Renal cortical epithelial cell (primary cell): ENCODE data around the gene DHRS12. TPM values are rescaled to one million over a fixed set of nuclear protein-coding genes. Genes with fewer than 3 reads are reported as not detected.
"Not testable (repeated sequence)": the region's sequence is repeated elsewhere in the genome, so short reads cannot be mapped to it uniquely, and the experiment has no call there.

Source experiments
- DNase-seq: peaks from one replicate; pipeline ENCODE4 v3.0.0-alpha.2; 2011; ENCODE audit warnings: low read depth
- total RNA-seq: library from RNA; depleted of rRNA; stranded (reverse); fragments of >200 nt; gene quantifications from 2 replicates; pipeline ENCODE4 v1.2.3, GENCODE V29; 2014

DHRS12 gene
- total RNA-seq, 1 donor from 2014 or later: 7.3 TPM

- DNase-seq: no peak
Observed at GRCh38 chr13:51827254-51827653, 23.3 kb upstream of the DHRS12 start.

DNA sequence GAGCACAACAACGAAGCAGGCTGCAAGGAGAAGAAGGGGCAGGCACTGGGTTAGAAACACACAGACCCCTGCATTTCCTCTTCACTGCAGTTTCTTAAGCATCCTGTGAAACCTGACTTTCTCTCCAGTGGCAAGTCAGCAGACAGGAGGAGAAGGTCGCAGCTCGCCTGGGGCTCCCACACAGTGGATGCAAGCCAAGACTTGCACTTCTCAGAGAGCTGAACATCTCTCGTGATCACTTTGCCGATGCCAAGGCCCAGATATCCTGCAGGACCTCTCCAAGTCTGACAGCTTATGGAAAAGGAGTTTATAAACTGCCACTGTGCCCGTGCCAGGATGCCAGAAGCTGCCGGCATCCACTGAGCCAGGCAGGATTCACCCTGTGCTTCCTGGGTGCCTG lies 22.6 kb upstream of the DHRS12 start:
- no peak for DNase-seq

DNA sequence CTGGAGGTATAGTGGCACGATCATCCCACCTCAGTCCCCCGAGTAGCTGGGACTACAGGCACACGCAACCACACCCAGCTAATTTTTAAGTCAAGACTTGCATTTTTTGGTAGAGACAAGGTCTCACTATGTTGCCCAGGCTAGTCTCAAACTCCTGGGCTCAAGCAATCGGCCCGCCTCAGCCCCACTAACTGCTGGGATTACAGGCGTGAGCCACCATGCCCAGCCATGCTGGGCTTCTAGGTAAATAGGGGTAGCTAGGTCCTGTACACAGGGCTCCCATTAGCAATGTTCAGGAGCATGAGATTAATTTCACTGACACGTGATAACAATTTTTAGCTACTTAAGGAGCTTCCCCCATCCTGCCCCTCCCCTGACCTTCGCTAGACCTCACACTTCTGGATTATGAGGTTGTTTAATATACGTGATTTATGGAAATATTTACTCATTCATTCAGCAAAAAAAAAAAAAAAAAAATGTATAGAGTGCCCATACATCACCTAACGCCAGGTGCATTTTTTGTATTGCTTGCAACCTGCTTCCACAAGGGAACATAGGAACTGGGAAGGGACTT lies 21.8 kb upstream of the DHRS12 start:
- DNase-seq: no peak

- peak; percentile 73 for DNase-seq
Observed at GRCh38 chr13:51825165-51825592, 21.2 kb upstream of the DHRS12 start.

GRCh38 chr13:51824712-51825111 lies 20.7 kb upstream of the DHRS12 start:
- not testable (repeated sequence) for DNase-seq

DNA sequence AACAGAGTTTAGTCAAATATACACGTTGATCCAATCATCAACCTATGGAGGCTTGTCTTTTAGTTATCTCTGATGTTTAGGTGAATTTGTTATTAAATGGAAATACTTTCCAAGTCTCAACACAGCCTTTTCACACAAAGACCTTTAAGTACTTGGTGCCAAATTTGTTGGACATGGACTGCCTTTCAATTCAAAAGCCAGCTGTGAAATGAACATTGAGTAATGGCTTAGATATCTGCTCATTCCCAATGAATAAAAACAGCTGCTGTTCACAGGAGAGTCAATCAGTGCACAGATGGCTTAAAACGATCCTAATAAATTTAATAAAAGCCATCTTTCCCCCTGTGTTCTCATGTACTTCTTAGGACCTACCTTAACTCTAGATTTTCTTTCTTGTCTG lies 19.9 kb upstream of the DHRS12 start:
- DNase-seq: no peak

- DNase-seq: peak; percentile 25
Observed at GRCh38 chr13:51823359-51823758, 19.4 kb upstream of the DHRS12 start.

DNA sequence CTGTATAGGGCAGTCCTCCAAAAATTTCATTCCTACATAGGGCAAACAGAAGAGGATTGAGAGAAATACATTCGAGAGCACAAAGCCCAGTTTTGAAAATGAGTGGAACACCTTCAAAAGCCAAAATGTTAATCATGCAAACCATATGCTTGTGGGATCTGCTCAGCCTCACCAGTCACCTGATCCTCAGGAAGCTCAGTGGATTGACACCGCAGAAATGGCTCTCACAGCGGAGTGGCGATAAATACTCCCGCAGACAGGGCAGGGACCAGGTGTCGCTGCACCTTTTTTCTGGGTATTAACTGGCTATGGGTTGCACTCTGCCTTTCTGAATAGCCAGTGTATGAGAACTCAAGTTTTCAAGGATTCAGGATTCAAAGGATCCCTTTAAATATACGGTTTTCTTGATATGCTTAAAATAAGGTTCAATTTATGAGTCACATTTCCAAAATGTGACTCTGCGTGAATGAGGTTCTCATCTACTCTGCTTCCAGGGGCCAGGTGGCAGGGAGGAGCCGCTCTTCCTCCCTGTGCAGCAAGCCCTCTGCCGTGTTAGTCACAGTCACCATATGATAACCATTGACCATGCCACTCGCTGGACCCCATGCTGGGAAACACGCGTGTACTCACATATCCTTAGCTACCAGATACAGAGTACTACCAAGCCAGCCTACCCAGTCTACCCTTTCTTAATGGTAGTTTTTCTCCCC lies 18.3 kb upstream of the DHRS12 start:
- DNase-seq: no peak

GRCh38 chr13:51821606-51822005 lies 17.6 kb upstream of the DHRS12 start:
- no peak for DNase-seq

- DNase-seq: no peak
Observed at GRCh38 chr13:51820016-51820597, 16.1 kb upstream of the DHRS12 start.

DNA sequence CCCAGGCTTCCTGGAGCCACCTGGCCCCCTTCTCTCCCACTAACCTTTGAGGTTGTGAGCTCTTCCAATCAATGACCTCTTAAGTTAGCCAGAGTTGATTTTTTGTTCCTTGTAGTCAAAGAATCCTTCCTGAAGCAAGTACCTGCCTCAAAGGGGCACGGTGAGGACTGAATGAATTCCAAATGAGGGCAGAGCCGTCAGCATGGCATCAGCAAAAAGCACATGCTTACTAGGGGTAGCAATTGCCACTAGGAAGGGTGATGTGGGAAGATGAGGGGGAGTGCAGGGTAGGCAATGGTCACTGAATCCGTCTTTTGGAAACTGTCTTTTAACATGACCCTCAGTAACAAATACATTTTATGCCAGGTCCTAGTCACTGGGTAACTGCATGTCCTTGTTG lies 15.6 kb upstream of the DHRS12 start:
- DNase-seq: no peak

GRCh38 chr13:51818781-51819511 lies 15.0 kb upstream of the DHRS12 start:
- DNase-seq: peak; percentile 6

DNA sequence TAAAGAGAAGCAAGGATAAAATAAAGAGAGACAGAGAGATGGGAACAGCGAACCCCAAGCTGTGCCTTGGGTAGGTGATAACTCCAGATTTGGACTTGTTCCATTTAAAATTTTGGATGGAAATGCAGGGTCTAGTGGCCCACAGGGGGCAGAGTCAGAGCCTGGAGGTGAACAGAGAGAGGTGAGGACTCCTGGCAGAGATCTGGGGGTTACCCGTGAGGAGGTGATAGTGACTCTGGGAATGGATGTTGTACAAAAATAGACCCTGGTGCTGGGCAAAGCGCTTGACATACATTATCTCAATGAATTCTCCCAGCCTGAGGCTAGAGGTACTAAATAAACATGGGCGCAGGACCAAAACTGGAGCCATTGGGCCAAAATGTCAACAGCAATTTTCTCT lies 14.3 kb upstream of the DHRS12 start:
- DNase-seq: no peak

DNA sequence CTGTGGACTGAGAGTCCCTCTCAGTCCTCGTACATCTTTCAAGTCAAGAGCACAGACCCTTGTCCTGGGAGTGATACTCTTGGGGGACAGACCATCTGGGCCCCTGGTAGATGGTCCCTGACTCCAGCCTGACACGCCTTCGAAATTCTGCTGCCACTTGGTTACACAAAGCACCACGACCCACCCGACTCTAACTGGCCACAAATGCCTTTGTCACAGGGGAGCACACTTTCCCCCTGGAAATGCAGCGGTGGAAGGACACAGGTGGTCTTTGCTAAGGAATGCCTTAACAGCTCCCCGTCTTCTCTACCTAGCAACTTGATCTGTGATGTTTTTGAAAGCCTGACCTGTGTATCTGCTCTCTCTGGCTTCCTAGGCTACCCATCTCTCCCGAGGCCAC lies 13.8 kb upstream of the DHRS12 start:
- DNase-seq: no peak

GRCh38 chr13:51816604-51817249 lies 12.8 kb upstream of the DHRS12 start:
- no peak for DNase-seq

DNA sequence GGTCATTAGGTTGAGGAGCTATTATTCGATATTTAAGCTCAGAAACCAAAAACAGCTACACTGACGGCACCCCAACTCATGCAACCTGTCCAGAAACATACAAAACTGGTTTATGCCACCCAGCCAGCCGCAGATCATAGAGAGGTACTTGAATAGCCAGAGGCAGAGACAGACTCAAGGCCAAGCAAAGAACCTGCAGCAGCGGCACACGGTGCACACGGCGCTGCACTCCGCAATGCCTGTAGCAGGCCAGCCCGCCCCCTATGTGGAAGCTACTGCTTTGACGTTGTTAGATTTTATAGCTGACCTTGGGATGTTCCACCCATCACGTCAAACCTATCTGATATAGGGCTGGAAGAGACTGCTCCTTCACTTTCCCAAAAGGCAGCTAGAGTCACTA lies 11.9 kb upstream of the DHRS12 start:
- DNase-seq: no peak

GRCh38 chr13:51814825-51815650 lies 11.1 kb upstream of the DHRS12 start:
- DNase-seq: peak; percentile 64

DNA sequence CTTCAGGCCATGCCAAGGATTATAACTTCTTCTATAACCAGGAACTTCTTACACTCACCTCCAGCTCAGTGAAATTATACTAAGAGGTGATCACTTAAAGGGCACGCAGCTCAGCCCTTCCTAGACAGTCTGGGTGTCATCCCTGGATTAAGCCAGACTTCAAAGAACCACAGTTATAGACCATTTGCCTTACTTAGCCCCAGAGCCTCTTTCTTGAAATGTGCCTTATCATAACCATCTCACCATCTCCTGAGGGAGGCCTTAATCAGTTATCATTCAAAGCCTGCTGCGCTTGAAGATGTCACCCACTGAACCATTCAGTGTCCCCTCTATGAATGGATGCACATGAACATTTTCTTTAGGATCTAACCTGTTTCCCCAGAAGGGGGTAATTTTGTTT lies 10.1 kb upstream of the DHRS12 start:
- DNase-seq: no peak

- DNase-seq: peak; percentile 68
Observed at GRCh38 chr13:51811920-51812451, 8.0 kb upstream of the DHRS12 start.

- DNase-seq: no peak
Observed at GRCh38 chr13:51811046-51811445, 7.1 kb upstream of the DHRS12 start.

DNA sequence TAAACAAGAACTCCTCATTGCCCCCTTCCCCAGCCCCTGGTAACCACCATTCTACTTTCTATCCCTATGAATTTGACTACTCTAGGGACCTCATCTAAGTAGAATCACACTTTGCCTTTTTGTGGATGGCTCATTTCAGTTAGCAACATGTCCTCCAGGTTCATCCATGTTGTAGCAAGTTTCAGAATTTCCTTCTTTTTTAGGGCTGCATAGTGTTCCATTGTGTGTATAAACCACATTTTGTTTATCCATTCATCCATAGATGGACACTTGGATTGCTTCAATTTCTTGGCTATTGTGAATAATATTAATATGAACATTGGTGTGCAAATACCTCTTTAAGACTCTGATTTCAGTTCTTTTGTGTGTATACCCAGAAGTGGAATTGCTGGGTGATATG lies 4.8 kb upstream of the DHRS12 start:
- DNase-seq: no peak
